Measurements from ENCODE around the gene ARF5. TPM values are rescaled to one million over a fixed set of nuclear protein-coding genes. Genes with fewer than 3 reads are reported as not detected.

The ARF5 gene
- total RNA-seq, 1 donor from 2014 or later = 110 TPM

DNA sequence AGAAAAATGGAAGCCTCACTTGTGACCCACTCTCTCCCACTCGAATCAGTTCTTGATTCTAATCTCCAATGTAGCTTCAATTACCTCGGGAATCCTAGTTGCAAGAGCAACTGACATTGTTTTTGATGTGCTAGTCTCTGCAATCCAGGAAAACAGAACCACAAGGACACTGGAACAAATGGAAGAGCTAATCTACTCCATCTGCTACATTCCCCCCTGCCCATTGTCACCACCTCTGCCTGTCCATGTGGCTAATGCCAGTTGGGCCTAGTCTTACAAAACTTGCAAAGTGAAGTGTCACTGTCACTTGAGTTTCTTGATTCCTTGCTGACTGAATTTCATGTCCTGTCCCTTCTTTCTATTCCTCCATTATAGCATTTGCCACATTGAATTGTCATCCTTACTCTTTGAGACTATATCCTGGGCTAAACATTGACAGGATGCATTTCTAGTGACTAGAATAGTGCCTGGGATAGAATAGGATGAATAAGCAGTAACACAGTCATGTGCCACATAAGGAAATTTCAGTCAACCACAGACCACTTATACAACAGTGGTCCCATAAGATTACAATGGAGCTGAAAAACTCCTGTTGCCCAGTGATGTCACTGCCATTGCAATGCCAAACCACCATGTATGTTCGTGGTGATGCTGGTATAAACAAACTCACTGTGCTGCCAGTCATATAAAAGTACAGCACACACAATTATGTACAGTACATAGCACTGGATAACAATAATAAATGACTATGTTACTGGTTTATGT, 16.3 kb upstream of the ARF5 start:
- H3K4me3 Mint-ChIP-seq = no peak overlapping the region
- H3K36me3 Mint-ChIP-seq (ENCODE audit: low read depth) = peaks cover 4% of the 10 kb centered on the region
- H3K4me1 Mint-ChIP-seq = no peaks in the 10 kb centered on the region
- H3K27me3 Mint-ChIP-seq = no peaks in the 10 kb centered on the region
- DNase-seq = no peak
- ATAC-seq (ENCODE audit: low read depth) = no peak
- H3K9me3 Mint-ChIP-seq = no peaks in the 10 kb centered on the region
- ChIA-PET POLR2A (no interaction called here), CTCF (no interaction called here)
- no peak overlapping the region for H3K27ac Mint-ChIP-seq
- intact Hi-C loops (cut with micrococcal nuclease) = no loop called here
- no peak for TF ChIP-seq CTCF (IDR thresholded peaks at IDR 0.05)

DNA sequence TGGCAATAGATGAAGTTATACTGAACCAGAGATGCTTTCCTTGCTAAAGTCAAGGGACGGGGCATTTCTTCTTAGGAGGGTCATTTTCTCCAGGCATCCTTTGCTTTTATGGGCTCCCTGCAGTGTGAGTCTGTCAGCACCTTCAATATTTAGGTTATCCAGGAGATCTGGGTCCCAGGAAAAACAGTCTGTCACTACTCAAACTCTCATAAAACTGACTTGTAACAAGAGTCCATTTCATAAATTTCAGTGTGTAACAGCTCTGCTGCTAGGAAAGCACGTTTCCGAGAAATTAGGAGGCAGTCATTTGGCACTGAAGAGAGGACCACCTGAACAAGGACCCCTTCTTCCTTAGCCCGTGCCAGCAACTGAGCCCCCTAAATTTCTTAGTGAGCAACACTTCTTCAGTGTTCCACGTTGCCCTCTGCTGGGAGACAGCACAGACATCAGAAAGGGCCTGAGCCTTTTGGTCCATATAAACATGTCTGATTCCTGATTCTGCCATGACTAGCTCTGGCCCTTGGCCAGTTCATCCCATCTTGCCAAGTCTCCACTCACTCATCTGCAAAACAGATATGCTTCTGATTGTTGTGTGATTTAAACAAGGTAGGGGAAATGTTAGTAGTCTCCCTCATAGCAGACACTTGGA, 10.1 kb upstream of the ARF5 start:
- Mint-ChIP-seq H3K4me3 (no peak overlapping the region), H3K4me1 (peaks cover 31% of the 10 kb centered on the region), H3K27me3 (no peaks in the 10 kb centered on the region), H3K27ac (no peak overlapping the region), H3K9me3 (no peaks in the 10 kb centered on the region), H3K36me3 (ENCODE audit: low read depth) (peaks cover 57% of the 10 kb centered on the region)
- no peak for TF ChIP-seq CTCF (IDR thresholded peaks at IDR 0.05)
- POLR2A ChIA-PET = no interaction called here
- ATAC-seq (ENCODE audit: low read depth) = no peak
- intact Hi-C loops (cut with micrococcal nuclease) = no loop called here
- CTCF ChIA-PET = no interaction called here
- no peak for DNase-seq

GRCh38 chr7:127578711-127579275, 9.4 kb upstream of the ARF5 start:
- intact Hi-C loops (cut with micrococcal nuclease) = no loop called here
- Mint-ChIP-seq H3K36me3 (ENCODE audit: low read depth) (peaks cover 62% of the 10 kb centered on the region), H3K9me3 (no peaks in the 10 kb centered on the region), H3K27ac (no peak overlapping the region), H3K4me1 (peaks cover 36% of the 10 kb centered on the region), H3K4me3 (no peak overlapping the region), H3K27me3 (no peaks in the 10 kb centered on the region)
- TF ChIP-seq CTCF (IDR thresholded peaks at IDR 0.05) = no peak
- ChIA-PET CTCF (no interaction called here), POLR2A (no interaction called here)
- ATAC-seq (ENCODE audit: low read depth) = no peak
- no peak for DNase-seq

DNA sequence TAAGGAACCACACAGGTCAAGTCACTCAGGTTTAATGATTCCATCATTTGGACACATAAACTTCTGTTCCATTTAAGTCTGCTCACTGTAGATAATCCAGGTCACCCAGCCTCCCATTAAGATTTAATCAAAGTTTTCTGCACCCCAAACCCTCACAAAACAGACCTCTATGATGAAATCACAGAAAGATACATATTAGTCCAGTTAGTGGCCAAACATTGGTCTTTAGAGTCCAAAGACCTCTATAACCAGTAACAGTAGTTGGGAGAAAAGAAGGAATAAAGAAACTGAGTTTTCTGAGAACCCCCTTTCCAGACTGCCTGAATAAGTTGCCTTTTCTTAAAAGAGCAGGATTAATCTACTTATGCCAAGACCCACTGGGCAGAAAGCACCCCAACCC, 7.6 kb upstream of the ARF5 start:
- Mint-ChIP-seq H3K27ac (no peak overlapping the region), H3K4me1 (peaks cover 49% of the 10 kb centered on the region), H3K9me3 (no peaks in the 10 kb centered on the region), H3K27me3 (no peaks in the 10 kb centered on the region), H3K36me3 (ENCODE audit: low read depth) (peaks cover 64% of the 10 kb centered on the region), H3K4me3 (no peak overlapping the region)
- ATAC-seq (ENCODE audit: low read depth) (no peak), DNase-seq (no peak)
- ChIA-PET CTCF (no interaction called here), POLR2A (no interaction called here)
- intact Hi-C loops (cut with micrococcal nuclease) = loop anchor here (10.0 kb wide), 1 partner anchor 236 kb away; no protein-coding TSS in a partner anchor
- no peak for TF ChIP-seq CTCF (IDR thresholded peaks at IDR 0.05)

- Mint-ChIP-seq H3K4me3 (no peak overlapping the region), H3K27me3 (no peaks in the 10 kb centered on the region), H3K36me3 (ENCODE audit: low read depth) (peaks cover 62% of the 10 kb centered on the region), H3K9me3 (no peaks in the 10 kb centered on the region), H3K27ac (no peak overlapping the region), H3K4me1 (peaks cover 60% of the 10 kb centered on the region)
- DNase-seq (no peak), ATAC-seq (ENCODE audit: low read depth) (no peak)
- intact Hi-C loops (cut with micrococcal nuclease) = loop anchor here (10.0 kb wide), 1 partner anchor 237 kb away; no protein-coding TSS in a partner anchor
- CTCF ChIA-PET = no interaction called here
- TF ChIP-seq CTCF (IDR thresholded peaks at IDR 0.05) = no peak
- POLR2A ChIA-PET = no interaction called here
Measured at GRCh38 chr7:127581716-127582115, 6.5 kb upstream of the ARF5 start.

Data from activated B cell treated with CpG ODN at 0.5 μM for 24 hours (primary cell).